ENCODE results near the gene TADA3. TPM values are rescaled to one million over a fixed set of nuclear protein-coding genes. Genes with fewer than 3 reads are reported as not detected.

Gene TADA3
- total RNA-seq, 1 donor from 2014 or later, result 27.1 TPM

GRCh38 chr3:9749645-9750555, 42.4 kb downstream of the TADA3 start, which contains the start of gene OGG1:
OGG1 (plus strand) TSS chr3:9749952; CDS start chr3:9750287, 335 bp downstream.
- Histone ChIP-seq H3K27me3 (ENCODE audit: control insufficient read depth in 3 of 3, insufficient read depth in 3 of 3, low read length in 3 of 3) (no peaks in the 10 kb centered on the region), H3K9ac (ENCODE audit: low read depth in 1 of 3, low read length in 3 of 3) (peak within 1 kb of the TSS; percentile 89 to 92 (median 90)), H3K36me3 (ENCODE audit: control insufficient read depth in 3 of 3, insufficient read depth in 3 of 3, low read length in 3 of 3) (peaks cover 54 to 57% (median 56%) of the 10 kb centered on the region in 3 donors), H3K9me3 (ENCODE audit: control insufficient read depth in 3 of 3, low read length in 3 of 3) (no peaks in the 10 kb centered on the region), H3K4me1 (ENCODE audit: control insufficient read depth in 3 of 3, insufficient read depth in 3 of 3, low read length in 3 of 3) (peaks cover 26 to 30% (median 27%) of the 10 kb centered on the region in 3 donors), H3K27ac (ENCODE audit: low read depth, low read length) (peak within 1 kb of the TSS; percentile 82), H3K4me3 (ENCODE audit: low read length in 3 of 3) (peak within 1 kb of the TSS; percentile 94 to 98 (median 95))

DNA sequence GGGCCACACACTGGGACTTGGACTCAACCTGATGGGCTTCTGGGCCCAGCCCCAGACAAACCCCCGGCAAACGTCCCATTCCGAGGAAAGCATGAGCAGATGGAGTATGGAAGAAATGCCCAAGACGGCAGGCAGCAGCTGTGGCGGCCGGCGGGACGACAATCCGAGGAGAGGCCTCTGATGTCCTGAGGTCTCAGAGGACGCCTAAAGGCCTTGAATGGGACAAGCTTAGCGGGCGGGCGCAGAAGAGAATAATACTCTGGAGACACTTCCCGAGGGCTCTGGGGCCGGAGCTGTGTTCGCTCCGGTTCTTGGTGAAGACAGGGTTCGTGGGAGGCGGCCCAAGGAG, 43.0 kb downstream of the TADA3 start:
- no peaks in the 10 kb centered on the region for H3K27me3 ChIP-seq (ENCODE audit: control insufficient read depth in 3 of 3, insufficient read depth in 3 of 3, low read length in 3 of 3)
- H3K27ac ChIP-seq (ENCODE audit: low read depth, low read length), result peak overlapping the region; percentile 82
- H3K9me3 ChIP-seq (ENCODE audit: control insufficient read depth in 3 of 3, low read length in 3 of 3), result no peaks in the 10 kb centered on the region
- H3K9ac ChIP-seq (ENCODE audit: low read depth in 1 of 3, low read length in 3 of 3), result peak overlapping the region; percentile 89 to 92 (median 90)
- H3K36me3 ChIP-seq (ENCODE audit: control insufficient read depth in 3 of 3, insufficient read depth in 3 of 3, low read length in 3 of 3), result peaks cover 55 to 59% (median 57%) of the 10 kb centered on the region in 3 donors
- peaks cover 23 to 25% (median 23%) of the 10 kb centered on the region in 3 donors for H3K4me1 ChIP-seq (ENCODE audit: control insufficient read depth in 3 of 3, insufficient read depth in 3 of 3, low read length in 3 of 3)
- H3K4me3 ChIP-seq (ENCODE audit: low read length in 3 of 3), result peak overlapping the region; percentile 79 to 98 (median 95)

DNA sequence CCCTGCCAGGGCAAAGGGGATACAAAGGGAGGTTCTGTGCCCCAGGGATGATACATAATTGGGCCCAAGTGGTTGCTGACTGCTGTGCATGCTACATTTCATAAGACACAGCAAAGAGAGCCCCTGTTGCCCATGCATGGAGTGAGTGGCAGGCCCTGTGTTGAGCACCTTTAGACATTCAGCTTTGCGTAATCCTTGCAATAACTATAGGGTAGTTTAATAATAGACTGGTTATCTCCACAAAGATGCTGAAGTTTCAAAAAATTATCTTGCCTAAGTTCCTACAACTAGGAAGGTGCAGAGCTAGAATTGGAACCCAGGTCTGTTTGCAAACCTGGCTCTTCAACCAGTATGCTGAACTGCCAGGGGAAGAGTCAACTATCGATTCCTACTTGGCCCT, 44.2 kb downstream of the TADA3 start:
- H3K4me3 ChIP-seq (ENCODE audit: low read length in 3 of 3), result no peak overlapping the region
- peaks cover 23 to 25% (median 23%) of the 10 kb centered on the region in 3 donors for H3K4me1 ChIP-seq (ENCODE audit: control insufficient read depth in 3 of 3, insufficient read depth in 3 of 3, low read length in 3 of 3)
- H3K27ac ChIP-seq (ENCODE audit: low read depth, low read length), result no peak overlapping the region
- H3K27me3 ChIP-seq (ENCODE audit: control insufficient read depth in 3 of 3, insufficient read depth in 3 of 3, low read length in 3 of 3), result no peaks in the 10 kb centered on the region
- H3K36me3 ChIP-seq (ENCODE audit: control insufficient read depth in 3 of 3, insufficient read depth in 3 of 3, low read length in 3 of 3), result peaks cover 64 to 68% (median 68%) of the 10 kb centered on the region in 3 donors
- H3K9ac ChIP-seq (ENCODE audit: low read depth in 1 of 3, low read length in 3 of 3), result no peak overlapping the region
- no peaks in the 10 kb centered on the region for H3K9me3 ChIP-seq (ENCODE audit: control insufficient read depth in 3 of 3, low read length in 3 of 3)

DNA sequence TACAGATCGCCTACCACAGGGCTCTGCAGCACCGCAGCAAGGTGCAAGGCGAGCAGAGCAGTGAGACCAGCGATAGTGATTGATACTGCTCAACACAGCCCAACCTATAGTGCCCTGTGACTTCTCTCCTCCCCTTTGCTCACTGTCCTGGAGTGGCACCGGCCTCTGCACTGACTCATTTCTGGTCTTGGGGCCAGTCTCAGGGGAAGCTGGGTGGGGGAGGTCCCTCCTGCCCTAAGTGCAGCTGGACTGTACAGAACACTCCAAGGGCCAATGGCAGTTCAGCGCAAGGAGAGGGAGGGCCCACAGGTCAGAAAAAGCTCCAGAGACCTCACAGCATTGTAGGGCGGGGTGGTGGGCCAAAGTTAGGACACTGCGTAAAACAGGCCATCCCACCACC, 45.0 kb downstream of the TADA3 start:
- Histone ChIP-seq H3K4me1 (ENCODE audit: control insufficient read depth in 3 of 3, insufficient read depth in 3 of 3, low read length in 3 of 3) (peaks cover 23 to 25% (median 23%) of the 10 kb centered on the region in 3 donors), H3K27me3 (ENCODE audit: control insufficient read depth in 3 of 3, insufficient read depth in 3 of 3, low read length in 3 of 3) (no peaks in the 10 kb centered on the region), H3K9ac (ENCODE audit: low read depth in 1 of 3, low read length in 3 of 3) (no peak overlapping the region), H3K36me3 (ENCODE audit: control insufficient read depth in 3 of 3, insufficient read depth in 3 of 3, low read length in 3 of 3) (peaks cover 69 to 73% (median 70%) of the 10 kb centered on the region in 3 donors), H3K27ac (ENCODE audit: low read depth, low read length) (no peak overlapping the region), H3K9me3 (ENCODE audit: control insufficient read depth in 3 of 3, low read length in 3 of 3) (no peaks in the 10 kb centered on the region), H3K4me3 (ENCODE audit: low read length in 3 of 3) (no peak overlapping the region)

DNA sequence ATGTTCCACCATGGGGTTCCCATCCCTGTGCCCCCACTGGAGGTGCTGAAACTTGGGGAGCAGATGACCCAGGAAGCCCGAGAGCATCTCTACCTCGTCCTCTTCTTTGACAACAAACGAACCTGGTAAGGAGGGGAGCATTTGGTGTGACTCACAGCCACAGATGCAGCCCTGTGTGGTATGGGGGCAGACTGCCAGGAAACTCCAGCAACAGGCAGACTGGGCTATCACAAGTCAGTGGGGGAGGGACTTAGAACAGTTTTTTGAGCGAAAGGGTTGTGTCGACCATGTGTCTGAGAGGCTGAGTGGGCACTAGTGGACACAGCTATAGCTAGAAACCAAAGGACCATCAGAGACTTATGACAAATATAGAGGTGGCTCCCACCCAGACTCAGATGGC, 45.9 kb downstream of the TADA3 start:
- Histone ChIP-seq H3K36me3 (ENCODE audit: control insufficient read depth in 3 of 3, insufficient read depth in 3 of 3, low read length in 3 of 3) (peaks cover 69 to 73% (median 72%) of the 10 kb centered on the region in 3 donors), H3K27me3 (ENCODE audit: control insufficient read depth in 3 of 3, insufficient read depth in 3 of 3, low read length in 3 of 3) (no peaks in the 10 kb centered on the region), H3K4me3 (ENCODE audit: low read length in 3 of 3) (no peak overlapping the region), H3K4me1 (ENCODE audit: control insufficient read depth in 3 of 3, insufficient read depth in 3 of 3, low read length in 3 of 3) (peaks cover 17 to 19% (median 19%) of the 10 kb centered on the region in 3 donors), H3K9ac (ENCODE audit: low read depth in 1 of 3, low read length in 3 of 3) (no peak overlapping the region), H3K27ac (ENCODE audit: low read depth, low read length) (no peak overlapping the region), H3K9me3 (ENCODE audit: control insufficient read depth in 3 of 3, low read length in 3 of 3) (no peaks in the 10 kb centered on the region)

- no peak overlapping the region for H3K9ac ChIP-seq (ENCODE audit: low read depth in 1 of 3, low read length in 3 of 3)
- no peaks in the 10 kb centered on the region for H3K9me3 ChIP-seq (ENCODE audit: control insufficient read depth in 3 of 3, low read length in 3 of 3)
- no peaks in the 10 kb centered on the region for H3K27me3 ChIP-seq (ENCODE audit: control insufficient read depth in 3 of 3, insufficient read depth in 3 of 3, low read length in 3 of 3)
- H3K36me3 ChIP-seq (ENCODE audit: control insufficient read depth in 3 of 3, insufficient read depth in 3 of 3, low read length in 3 of 3), result peaks cover 77 to 81% (median 78%) of the 10 kb centered on the region in 3 donors
- peaks cover 9 to 12% (median 11%) of the 10 kb centered on the region in 3 donors for H3K4me1 ChIP-seq (ENCODE audit: control insufficient read depth in 3 of 3, insufficient read depth in 3 of 3, low read length in 3 of 3)
- H3K27ac ChIP-seq (ENCODE audit: low read depth, low read length), result no peak overlapping the region
- no peak overlapping the region for H3K4me3 ChIP-seq (ENCODE audit: low read length in 3 of 3)
Observed at GRCh38 chr3:9745521-9745920, 46.8 kb downstream of the TADA3 start.

- H3K36me3 ChIP-seq (ENCODE audit: control insufficient read depth in 3 of 3, insufficient read depth in 3 of 3, low read length in 3 of 3), result peaks cover 91 to 94% (median 91%) of the 10 kb centered on the region in 3 donors
- H3K27ac ChIP-seq (ENCODE audit: low read depth, low read length), result no peak overlapping the region
Observed at GRCh38 chr3:9744162-9744561, 48.1 kb downstream of the TADA3 start.

GRCh38 chr3:9743548-9743947, 48.7 kb downstream of the TADA3 start:
- no peak overlapping the region for H3K9ac ChIP-seq (ENCODE audit: low read depth in 1 of 3, low read length in 3 of 3)

More at GRCh38 chr3:9744162-9744561, 48.1 kb downstream of the TADA3 start:
- H3K27me3 ChIP-seq (ENCODE audit: control insufficient read depth in 3 of 3, insufficient read depth in 3 of 3, low read length in 3 of 3), result no peaks in the 10 kb centered on the region
- H3K9me3 ChIP-seq (ENCODE audit: control insufficient read depth in 3 of 3, low read length in 3 of 3), result no peaks in the 10 kb centered on the region
- H3K9ac ChIP-seq (ENCODE audit: low read depth in 1 of 3, low read length in 3 of 3), result no peak overlapping the region
- no peak overlapping the region for H3K4me3 ChIP-seq (ENCODE audit: low read length in 3 of 3)
- peaks cover 3% of the 10 kb centered on the region in 3 donors for H3K4me1 ChIP-seq (ENCODE audit: control insufficient read depth in 3 of 3, insufficient read depth in 3 of 3, low read length in 3 of 3)

DNA sequence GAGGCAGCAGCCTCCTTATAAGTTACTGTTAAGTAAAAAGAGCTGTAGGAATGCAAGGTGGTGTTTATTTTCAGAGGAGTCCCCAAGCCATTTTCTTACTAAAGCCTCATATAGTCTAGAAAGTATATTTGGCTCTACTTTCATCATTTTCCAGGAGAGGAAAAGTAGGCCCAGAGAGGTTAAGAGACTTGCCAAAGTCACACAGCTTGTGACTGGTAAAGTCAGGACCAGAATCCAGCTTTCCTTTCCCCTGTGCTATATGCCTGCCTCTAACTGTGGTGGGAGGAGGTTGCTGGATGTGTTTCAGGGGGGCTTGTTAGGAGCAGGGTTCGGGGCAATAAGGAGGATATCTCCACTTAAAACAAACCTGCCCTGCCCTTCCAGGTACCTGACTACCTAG, 49.7 kb downstream of the TADA3 start:
- Histone ChIP-seq H3K4me3 (ENCODE audit: low read length in 3 of 3) (no peak overlapping the region), H3K4me1 (ENCODE audit: control insufficient read depth in 3 of 3, insufficient read depth in 3 of 3, low read length in 3 of 3) (no peaks in the 10 kb centered on the region), H3K36me3 (ENCODE audit: control insufficient read depth in 3 of 3, insufficient read depth in 3 of 3, low read length in 3 of 3) (peaks cover 98 to 100% (median 98%) of the 10 kb centered on the region in 3 donors), H3K27me3 (ENCODE audit: control insufficient read depth in 3 of 3, insufficient read depth in 3 of 3, low read length in 3 of 3) (no peaks in the 10 kb centered on the region), H3K27ac (ENCODE audit: low read depth, low read length) (no peak overlapping the region), H3K9ac (ENCODE audit: low read depth in 1 of 3, low read length in 3 of 3) (no peak overlapping the region), H3K9me3 (ENCODE audit: control insufficient read depth in 3 of 3, low read length in 3 of 3) (no peaks in the 10 kb centered on the region)

More at GRCh38 chr3:9743548-9743947, 48.7 kb downstream of the TADA3 start:
- Histone ChIP-seq H3K36me3 (ENCODE audit: control insufficient read depth in 3 of 3, insufficient read depth in 3 of 3, low read length in 3 of 3) (peaks cover 96 to 99% (median 98%) of the 10 kb centered on the region in 3 donors), H3K4me1 (ENCODE audit: control insufficient read depth in 3 of 3, insufficient read depth in 3 of 3, low read length in 3 of 3) (no peaks in the 10 kb centered on the region), H3K4me3 (ENCODE audit: low read length in 3 of 3) (no peak overlapping the region), H3K27ac (ENCODE audit: low read depth, low read length) (no peak overlapping the region), H3K27me3 (ENCODE audit: control insufficient read depth in 3 of 3, insufficient read depth in 3 of 3, low read length in 3 of 3) (no peaks in the 10 kb centered on the region), H3K9me3 (ENCODE audit: control insufficient read depth in 3 of 3, low read length in 3 of 3) (no peaks in the 10 kb centered on the region)

- H3K27ac ChIP-seq (ENCODE audit: low read depth, low read length), result no peak overlapping the region
- no peak overlapping the region for H3K4me3 ChIP-seq (ENCODE audit: low read length in 3 of 3)
- no peaks in the 10 kb centered on the region for H3K27me3 ChIP-seq (ENCODE audit: control insufficient read depth in 3 of 3, insufficient read depth in 3 of 3, low read length in 3 of 3)
- H3K9ac ChIP-seq (ENCODE audit: low read depth in 1 of 3, low read length in 3 of 3), result no peak overlapping the region
- H3K9me3 ChIP-seq (ENCODE audit: control insufficient read depth in 3 of 3, low read length in 3 of 3), result no peaks in the 10 kb centered on the region
- peaks cover 81 to 95% (median 95%) of the 10 kb centered on the region in 3 donors for H3K36me3 ChIP-seq (ENCODE audit: control insufficient read depth in 3 of 3, insufficient read depth in 3 of 3, low read length in 3 of 3)
- peaks cover 1 to 3% (median 2%) of the 10 kb centered on the region in 3 donors for H3K4me1 ChIP-seq (ENCODE audit: control insufficient read depth in 3 of 3, insufficient read depth in 3 of 3, low read length in 3 of 3)
Observed at GRCh38 chr3:9739181-9739580, 53.1 kb downstream of the TADA3 start.

Measured in skeletal muscle tissue (tissue), 4 donors.